ENCODE results near the gene GNS.

The GNS gene

DNA sequence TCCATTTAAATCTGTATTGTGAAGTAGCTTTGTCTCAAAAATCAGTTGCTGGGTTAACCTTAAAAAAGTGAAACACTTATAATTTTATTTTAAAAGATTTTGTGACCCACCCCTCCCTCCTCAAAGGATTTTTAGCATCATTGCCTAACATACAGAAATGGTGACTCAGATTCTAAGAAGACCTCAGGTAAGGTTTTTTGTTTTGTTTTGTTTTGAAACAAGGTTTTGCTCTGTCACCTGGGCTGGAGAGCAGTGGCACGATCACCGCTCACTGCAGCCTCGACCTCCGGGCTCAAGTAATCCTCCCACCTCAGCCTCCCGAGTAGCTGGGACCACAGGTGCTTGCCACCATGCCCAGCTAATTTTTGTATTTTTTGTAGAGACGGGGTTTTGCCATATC, 74.2 kb downstream of the GNS start:
- TF ChIP-seq, protein P1, sequence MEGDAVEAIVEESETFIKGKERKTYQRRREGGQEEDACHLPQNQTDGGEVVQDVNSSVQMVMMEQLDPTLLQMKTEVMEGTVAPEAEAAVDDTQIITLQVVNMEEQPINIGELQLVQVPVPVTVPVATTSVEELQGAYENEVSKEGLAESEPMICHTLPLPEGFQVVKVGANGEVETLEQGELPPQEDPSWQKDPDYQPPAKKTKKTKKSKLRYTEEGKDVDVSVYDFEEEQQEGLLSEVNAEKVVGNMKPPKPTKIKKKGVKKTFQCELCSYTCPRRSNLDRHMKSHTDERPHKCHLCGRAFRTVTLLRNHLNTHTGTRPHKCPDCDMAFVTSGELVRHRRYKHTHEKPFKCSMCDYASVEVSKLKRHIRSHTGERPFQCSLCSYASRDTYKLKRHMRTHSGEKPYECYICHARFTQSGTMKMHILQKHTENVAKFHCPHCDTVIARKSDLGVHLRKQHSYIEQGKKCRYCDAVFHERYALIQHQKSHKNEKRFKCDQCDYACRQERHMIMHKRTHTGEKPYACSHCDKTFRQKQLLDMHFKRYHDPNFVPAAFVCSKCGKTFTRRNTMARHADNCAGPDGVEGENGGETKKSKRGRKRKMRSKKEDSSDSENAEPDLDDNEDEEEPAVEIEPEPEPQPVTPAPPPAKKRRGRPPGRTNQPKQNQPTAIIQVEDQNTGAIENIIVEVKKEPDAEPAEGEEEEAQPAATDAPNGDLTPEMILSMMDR (IDR thresholded peaks at IDR 0.05; ENCODE audit: insufficient read depth, missing control alignments) = no peak
- no peak for FAIRE-seq
- no peak for DNase-seq (ENCODE audit: insufficient read length, low spot score)

GRCh38 chr12:64683816-64684543, 75.2 kb downstream of the GNS start:
- TF ChIP-seq, protein P1 (IDR thresholded peaks at IDR 0.05; ENCODE audit: insufficient read depth, missing control alignments) = no peak
- DNase-seq (ENCODE audit: insufficient read length, low spot score) = no peak
- no peak for FAIRE-seq

DNA sequence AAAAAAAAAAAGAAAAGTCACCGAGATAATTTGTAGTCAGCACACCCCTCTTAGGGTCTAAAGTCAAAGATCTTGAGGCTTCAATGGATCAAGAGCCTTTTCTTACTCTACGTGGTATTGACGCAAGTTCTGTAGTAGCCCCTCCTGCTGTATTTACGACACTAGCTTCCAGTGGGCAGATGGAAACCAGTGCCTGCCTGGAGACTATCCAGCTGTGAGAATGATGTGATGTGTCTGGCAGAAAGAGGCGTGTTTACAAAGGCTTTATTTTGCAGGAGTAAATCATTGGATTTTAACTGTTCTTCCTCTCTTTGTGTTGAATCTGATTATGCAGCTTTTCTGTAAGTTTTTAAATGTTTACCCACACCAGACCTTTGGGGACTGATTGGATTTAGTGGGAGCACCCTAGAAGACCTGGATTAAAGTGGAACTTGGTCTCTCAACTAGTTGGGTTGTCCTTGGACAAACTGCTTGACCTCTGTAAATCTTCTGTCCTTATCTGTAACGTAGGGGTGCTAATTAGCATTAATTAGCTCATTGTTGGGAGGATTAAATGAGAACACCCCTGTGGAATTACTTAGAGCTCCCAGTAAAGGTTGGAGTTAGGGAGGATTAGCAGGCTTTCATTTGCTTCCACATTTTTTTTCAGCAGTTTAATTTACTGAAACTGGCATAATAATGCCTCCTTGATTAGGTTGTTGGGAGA, 76.5 kb downstream of the GNS start:
- no peak for FAIRE-seq
- no peak for DNase-seq (ENCODE audit: insufficient read length, low spot score)
- TF ChIP-seq, protein P1 (IDR thresholded peaks at IDR 0.05; ENCODE audit: insufficient read depth, missing control alignments) = no peak

GRCh38 chr12:64681200-64682052, 77.8 kb downstream of the GNS start:
- TF ChIP-seq, protein P1 (IDR thresholded peaks at IDR 0.05; ENCODE audit: insufficient read depth, missing control alignments) = no peak
- FAIRE-seq (no peak), DNase-seq (ENCODE audit: insufficient read length, low spot score) (no peak)

GRCh38 chr12:64680235-64680634, 79.0 kb downstream of the GNS start:
- DNase-seq (ENCODE audit: insufficient read length, low spot score) (no peak), FAIRE-seq (no peak)

GRCh38 chr12:64679487-64680001, 79.7 kb downstream of the GNS start:
- TF ChIP-seq, protein P1 (IDR thresholded peaks at IDR 0.05; ENCODE audit: insufficient read depth, missing control alignments) = no peak
- FAIRE-seq (no peak), DNase-seq (ENCODE audit: insufficient read length, low spot score) (no peak)

More at GRCh38 chr12:64680235-64680634, 79.0 kb downstream of the GNS start:
- TF ChIP-seq, protein P1 (IDR thresholded peaks at IDR 0.05; ENCODE audit: insufficient read depth, missing control alignments) = no peak

Measured in D721Med (cell line).